Thoracic aorta (tissue), 2 donors: ENCODE results near the gene ZNF317. TPM values are rescaled to one million over a fixed set of nuclear protein-coding genes. Genes with fewer than 3 reads are reported as not detected.
A peak's percentile ranks its signal among the peaks of the same experiment; 100 is the strongest.

ENCODE experiments used
- ATAC-seq: fragments of 150-250 bp; one replicate; pipeline ENCODE4 v1.8.0; 2017; ENCODE audit warnings: low read depth; ENCODE audit not compliant: insufficient number of reproducible peaks, low FRiP score
- DNase-seq: peaks from one replicate; pipeline ENCODE4 v3.0.0-alpha.2; 2020; ENCODE audit warnings: low spot score
- H3K27ac ChIP-seq, 2 donors: fragments of 200-600 bp; sonication (generic); 1 replicate in 1 of 2; 2 replicates in 1 of 2; pipeline ENCODE4 v1.5.1; 2016; ENCODE audit warnings: mild to moderate bottlenecking in 2 of 2, moderate library complexity in 2 of 2
- H3K27me3 ChIP-seq: fragments of 200-600 bp; sonication (generic); replicated peaks from 2 replicates; pipeline ENCODE4 v1.6.0; 2016; ENCODE audit warnings: mild to moderate bottlenecking; ENCODE audit not compliant: insufficient read depth
- H3K36me3 ChIP-seq: fragments of 200-600 bp; sonication (generic); one replicate; pipeline ENCODE4 v1.5.1; 2016
- H3K4me1 ChIP-seq, 2 donors: fragments of 200-600 bp; sonication (generic); 1 replicate in 1 of 2; 2 replicates in 1 of 2; pipeline versions ENCODE4 v1.5.1 to v1.6.0; 2016; ENCODE audit warnings: low read depth in 2 of 2, mild to moderate bottlenecking in 1 of 2; ENCODE audit not compliant: control insufficient read depth in 1 of 2
- H3K4me3 ChIP-seq: fragments of 200-600 bp; sonication (generic); 2 replicates; pipeline ENCODE4 v1.5.1; 2016; ENCODE audit warnings: mild to moderate bottlenecking
- H3K9me3 ChIP-seq: fragments of 200-600 bp; sonication (generic); 2 replicates; pipeline ENCODE4 v1.5.1; 2016
- CTCF ChIP-seq: fragments of 200-600 bp; sonication (generic); IDR thresholded peaks from one replicate; pipeline ENCODE4 v1.5.1; 2019; ENCODE audit warnings: antibody characterized with exemption
- total RNA-seq, 2 donors: library from RNA; depleted of rRNA; stranded (reverse); fragments of >200 nt; gene quantifications; one replicate each; pipeline versions ENCODE4 v1.1.0 to v1.2.3, GENCODE V29; 2016

ZNF317 gene
- 10 to 100 TPM; 13.5 to 20.3 TPM for total RNA-seq

GRCh38 chr19:9140159-9140874, at the start of gene ZNF317:
Gene ZNF317, plus strand, starts transcription at chr19:9140397. Its CDS starts 15,620 bp downstream, at chr19:9156017.
- H3K4me3 ChIP-seq = peak within 1 kb of the TSS; percentile 92
- peak; percentile 96 for ATAC-seq
- H3K27ac ChIP-seq = peak within 1 kb of the TSS; percentile 75 to 86
- no peaks in the 10 kb centered on the region for H3K36me3 ChIP-seq
- TF ChIP-seq CTCF = no peak
- peaks cover 8% of the 10 kb centered on the region for H3K9me3 ChIP-seq
- H3K27me3 ChIP-seq = no peaks in the 10 kb centered on the region
- peak; percentile 94 for DNase-seq
- peaks cover 14 to 23% of the 10 kb centered on the region in 2 donors for H3K4me1 ChIP-seq

GRCh38 chr19:9107375-9107774, 32.8 kb upstream of the ZNF317 start, which contains the start of gene OR7G2:
Gene OR7G2, minus strand, starts transcription at chr19:9107475. Its CDS starts 4,232 bp downstream, at chr19:9103243.
- no peaks in the 10 kb centered on the region for H3K36me3 ChIP-seq
- no peak within 1 kb of the TSS for H3K27ac ChIP-seq
- ATAC-seq (no peak), DNase-seq (no peak)
- TF ChIP-seq CTCF = no peak
- no peaks in the 10 kb centered on the region for H3K4me1 ChIP-seq
- H3K4me3 ChIP-seq = no peak within 1 kb of the TSS
- no peaks in the 10 kb centered on the region for H3K27me3 ChIP-seq
- H3K9me3 ChIP-seq = no peaks in the 10 kb centered on the region

GRCh38 chr19:9109959-9110358, 30.2 kb upstream of the ZNF317 start:
- TF ChIP-seq CTCF = no peak
- Histone ChIP-seq H3K27ac (no peak overlapping the region), H3K4me3 (no peak overlapping the region), H3K36me3 (no peaks in the 10 kb centered on the region), H3K4me1 (no peaks in the 10 kb centered on the region), H3K9me3 (no peaks in the 10 kb centered on the region), H3K27me3 (no peaks in the 10 kb centered on the region)
- no peak for ATAC-seq
- no peak for DNase-seq

GRCh38 chr19:9115307-9115813, 24.8 kb upstream of the ZNF317 start, which contains the start of gene OR7G1:
Gene OR7G1, minus strand, starts transcription at chr19:9115763. Its CDS starts 0 bp downstream, at chr19:9115763.
- no peak within 1 kb of the TSS for H3K4me3 ChIP-seq
- TF ChIP-seq CTCF = no peak
- ATAC-seq = no peak
- no peaks in the 10 kb centered on the region for H3K4me1 ChIP-seq
- no peaks in the 10 kb centered on the region for H3K9me3 ChIP-seq
- no peaks in the 10 kb centered on the region for H3K27me3 ChIP-seq
- no peaks in the 10 kb centered on the region for H3K36me3 ChIP-seq
- no peak for DNase-seq
- H3K27ac ChIP-seq = no peak within 1 kb of the TSS

GRCh38 chr19:9116547-9116946, 23.6 kb upstream of the ZNF317 start:
- Histone ChIP-seq H3K36me3 (no peaks in the 10 kb centered on the region), H3K4me1 (no peaks in the 10 kb centered on the region), H3K27ac (no peak overlapping the region), H3K4me3 (no peak overlapping the region), H3K27me3 (no peaks in the 10 kb centered on the region), H3K9me3 (no peaks in the 10 kb centered on the region)
- ATAC-seq (no peak), DNase-seq (no peak)
- no peak for TF ChIP-seq CTCF
